Measurements from ENCODE around the gene PIGX.
"Not testable (repeated sequence)": the region's sequence is repeated elsewhere in the genome, so short reads cannot be mapped to it uniquely, and the experiment has no call there.

PIGX gene

GRCh38 chr3:196699749-196700148 is 12.4 kb upstream of the PIGX start:
- H3K27ac ChIP-seq = no peak overlapping the region
- no peak for DNase-seq (ENCODE audit: low read depth, low spot score)

- DNase-seq (ENCODE audit: low read depth, low spot score) = no peak
- H3K27ac ChIP-seq = no peak overlapping the region
These were observed 11.4 kb upstream of the PIGX start for GRCh38 chr3:196700801-196701200.

DNA sequence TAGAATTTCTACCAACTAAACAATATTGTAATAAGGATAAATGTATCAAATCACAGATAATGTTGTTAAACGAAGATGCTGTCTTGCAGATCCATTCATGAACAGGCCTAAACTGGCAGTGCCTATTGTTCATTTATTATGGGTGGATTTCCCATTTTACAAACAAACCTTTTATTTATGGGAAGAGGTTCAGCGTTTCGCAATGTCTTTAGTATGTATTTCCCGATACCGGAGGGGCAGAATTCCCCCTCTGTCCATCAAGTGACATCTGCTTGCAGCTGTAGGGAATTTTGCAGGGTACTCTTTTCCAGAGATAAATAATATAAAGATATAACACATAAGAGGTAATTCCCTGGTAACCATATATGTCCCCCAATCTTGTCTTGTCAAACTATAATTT is 5.8 kb upstream of the PIGX start:
- DNase-seq (ENCODE audit: low read depth, low spot score) = no peak
- H3K27ac ChIP-seq = no peak overlapping the region

DNA sequence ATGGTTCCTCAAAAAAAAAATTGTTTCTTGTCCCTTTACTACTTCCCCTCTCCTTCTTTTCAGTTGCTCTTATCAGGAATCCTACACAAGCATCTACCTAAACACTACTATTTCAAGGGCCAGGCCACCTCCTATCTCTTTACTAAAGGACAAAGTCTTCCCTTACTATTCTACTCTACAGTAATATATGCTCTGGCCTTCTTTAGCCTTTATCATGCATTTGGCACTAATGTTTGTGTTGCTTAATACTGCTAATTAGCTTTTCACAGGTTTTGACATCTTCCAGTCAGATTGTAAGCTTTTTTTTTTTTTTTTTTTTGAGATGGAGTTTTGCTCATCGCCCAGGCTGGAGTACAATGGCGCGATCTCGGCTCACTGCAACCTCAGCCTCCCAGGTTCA is 5.4 kb upstream of the PIGX start:
- H3K27ac ChIP-seq = no peak overlapping the region
- no peak for DNase-seq (ENCODE audit: low read depth, low spot score)

GRCh38 chr3:196707566-196707965 is 4.6 kb upstream of the PIGX start:
- peak overlapping the region; percentile 43 for H3K27ac ChIP-seq
- DNase-seq (ENCODE audit: low read depth, low spot score) = no peak

DNA sequence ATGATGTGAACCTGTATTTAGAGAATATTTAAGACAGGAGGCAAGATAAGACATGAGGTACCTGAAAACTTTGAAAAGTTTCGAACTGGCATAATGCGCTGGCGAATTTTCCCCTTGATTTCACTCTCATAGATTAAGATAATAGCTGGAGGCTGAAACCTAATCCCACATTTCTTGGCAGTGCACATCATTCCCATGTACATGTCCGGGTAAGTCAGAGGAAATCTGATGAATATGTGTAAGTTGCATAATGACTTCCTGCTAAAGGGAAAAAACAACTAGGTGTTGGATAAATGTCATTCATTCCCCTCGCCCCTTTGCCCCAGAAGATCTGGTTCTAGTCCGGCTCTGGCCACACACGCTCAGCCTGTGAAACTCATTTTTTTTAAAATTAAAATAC is 3.7 kb upstream of the PIGX start:
- H3K27ac ChIP-seq = peak overlapping the region; percentile 43
- no peak for DNase-seq (ENCODE audit: low read depth, low spot score)

DNA sequence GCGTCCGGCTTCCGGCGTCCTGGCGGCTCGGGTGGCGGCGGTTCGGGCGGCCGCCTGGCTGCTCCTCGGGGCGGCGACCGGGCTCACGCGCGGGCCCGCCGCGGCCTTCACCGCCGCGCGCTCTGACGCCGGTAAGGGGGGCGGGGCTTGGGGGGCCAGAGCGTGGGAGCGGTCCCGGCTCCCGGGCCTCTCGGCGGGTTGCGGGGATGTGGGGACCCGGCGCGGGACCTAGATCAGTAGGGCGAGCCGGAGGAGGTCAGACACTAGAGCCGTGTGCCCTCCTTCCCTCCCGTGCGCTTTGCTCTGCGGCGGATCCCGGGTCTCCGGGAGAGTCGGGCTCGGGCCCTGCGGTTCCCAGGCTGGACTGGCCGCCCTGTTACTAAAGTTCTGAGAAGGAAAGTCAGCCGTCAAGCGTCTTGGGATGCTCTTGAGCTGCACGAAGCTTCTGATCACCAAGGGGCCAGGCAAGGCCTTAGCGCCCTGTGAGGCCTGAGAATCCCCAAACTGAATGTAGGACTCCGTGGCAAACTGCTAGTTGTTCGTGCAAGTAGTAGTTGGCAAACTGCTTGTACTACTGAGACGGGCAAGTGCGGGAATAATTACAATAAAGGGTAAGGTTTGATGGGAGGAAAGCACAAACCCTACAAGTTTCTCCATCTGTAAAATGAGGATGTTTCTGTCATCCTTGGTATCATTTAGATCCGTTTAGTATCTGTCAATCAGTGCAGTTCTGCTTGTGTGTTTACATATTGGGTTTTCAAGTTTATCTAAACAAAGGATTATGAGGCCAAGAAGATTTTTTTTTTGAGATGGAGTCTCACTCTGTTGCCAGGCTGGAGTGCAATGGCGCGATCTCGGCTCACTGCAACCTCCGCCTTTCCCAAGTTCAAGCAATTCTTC is 587 bp downstream of the PIGX start:
- DNase-seq (ENCODE audit: low read depth, low spot score) = no peak

GRCh38 chr3:196717162-196717561 is 5.0 kb downstream of the PIGX start:
- not testable (repeated sequence) for DNase-seq (ENCODE audit: low read depth, low spot score); H3K27ac ChIP-seq

More for the DNA sequence above, 587 bp downstream of the PIGX start:
- peak overlapping the region; percentile 69 for H3K27ac ChIP-seq

GRCh38 chr3:196721097-196721496 is 8.9 kb downstream of the PIGX start:
- no peak for DNase-seq (ENCODE audit: low read depth, low spot score)

GRCh38 chr3:196726788-196727675 is 14.9 kb downstream of the PIGX start:
- H3K27ac ChIP-seq = peak overlapping the region; percentile 16
- no peak for DNase-seq (ENCODE audit: low read depth, low spot score)

More at GRCh38 chr3:196721097-196721496, 8.9 kb downstream of the PIGX start:
- no peak overlapping the region for H3K27ac ChIP-seq

DNA sequence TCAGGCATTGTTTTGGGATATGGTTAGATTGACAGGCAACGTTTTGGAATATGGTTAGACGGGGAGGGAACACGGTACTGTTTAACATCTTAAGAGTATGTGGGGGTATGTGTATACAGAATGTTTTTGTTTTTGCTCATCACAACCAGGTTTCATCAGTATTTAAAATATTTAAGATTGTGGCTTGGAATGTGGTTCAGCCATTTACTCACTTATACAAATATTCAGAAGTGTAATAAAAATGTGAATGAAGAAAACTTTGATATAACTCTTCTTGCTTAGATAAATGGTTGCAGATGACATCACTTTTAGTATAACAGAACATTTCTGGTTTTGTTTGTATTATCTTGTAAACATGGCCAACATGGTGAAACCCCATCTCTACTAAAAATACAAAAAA is 23.6 kb downstream of the PIGX start:
- DNase-seq (ENCODE audit: low read depth, low spot score) = no peak
- H3K27ac ChIP-seq = no peak overlapping the region

DNA sequence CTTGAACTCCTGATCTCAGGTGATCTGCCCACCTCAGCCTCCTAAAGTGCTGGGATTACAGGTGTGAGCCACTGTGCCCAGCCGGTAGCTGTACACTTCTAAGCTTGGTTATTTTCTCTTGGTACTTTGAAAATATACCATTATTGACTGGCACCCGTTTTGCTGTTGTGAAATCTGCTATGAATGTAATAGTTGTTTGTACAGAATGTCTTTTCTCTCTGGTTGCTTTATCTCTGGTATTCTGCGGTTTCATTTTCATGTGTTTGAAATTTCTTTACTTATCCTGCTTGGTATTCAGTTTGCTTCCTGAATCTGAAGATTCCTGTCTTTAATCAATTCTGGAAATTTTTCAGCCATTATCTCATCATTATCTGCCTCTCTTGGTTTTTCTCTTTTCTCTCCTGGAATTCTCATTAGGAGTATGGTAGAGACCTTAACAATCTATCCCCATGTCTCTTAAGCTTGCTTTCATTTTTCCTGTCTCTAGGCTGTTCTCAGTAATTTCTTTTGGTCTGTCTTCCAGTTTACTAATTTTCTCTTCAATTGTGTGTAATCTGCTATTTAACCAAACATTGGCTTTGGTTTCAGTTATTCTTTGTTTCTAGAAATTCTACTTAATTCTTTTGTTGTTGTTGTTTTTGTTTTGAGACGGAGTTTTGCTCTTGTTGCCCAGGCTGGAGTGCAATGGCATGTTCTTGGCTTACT is 24.6 kb downstream of the PIGX start:
- no peak overlapping the region for H3K27ac ChIP-seq
- no peak for DNase-seq (ENCODE audit: low read depth, low spot score)

DNA sequence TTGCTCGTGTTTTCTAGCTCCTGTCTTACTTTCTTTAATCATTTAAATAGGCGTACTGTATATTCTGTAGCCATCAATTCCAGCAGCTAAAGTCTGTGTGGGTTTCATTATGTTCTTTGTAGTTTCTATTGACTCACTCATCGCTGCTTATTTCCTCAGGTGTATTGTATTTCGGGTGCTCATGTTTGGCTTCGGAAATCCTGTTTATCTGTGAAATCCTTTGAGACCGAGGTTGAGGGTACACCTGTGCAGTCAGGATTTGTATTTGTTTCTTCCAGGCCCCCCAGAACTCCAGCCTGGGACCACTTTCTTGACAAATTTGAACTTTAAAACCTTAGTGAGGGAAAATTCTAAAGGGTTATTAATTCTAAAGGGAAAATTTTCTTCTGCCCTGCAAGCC is 25.5 kb downstream of the PIGX start:
- no peak for DNase-seq (ENCODE audit: low read depth, low spot score)
- H3K27ac ChIP-seq = no peak overlapping the region

- no peak for DNase-seq (ENCODE audit: low read depth, low spot score)
- peak within 1 kb of the TSS; percentile 87 for H3K27ac ChIP-seq
These were observed 27.7 kb downstream of the PIGX start, which contains the start of gene PAK2 for GRCh38 chr3:196739671-196740480. Gene PAK2, plus strand, starts transcription at chr3:196739857. Its CDS starts 42,790 bp downstream, at chr3:196782647.

- peak overlapping the region; percentile 87 for H3K27ac ChIP-seq
- DNase-seq (ENCODE audit: low read depth, low spot score) = no peak
These were observed 28.5 kb downstream of the PIGX start for GRCh38 chr3:196740481-196741248.

DNA sequence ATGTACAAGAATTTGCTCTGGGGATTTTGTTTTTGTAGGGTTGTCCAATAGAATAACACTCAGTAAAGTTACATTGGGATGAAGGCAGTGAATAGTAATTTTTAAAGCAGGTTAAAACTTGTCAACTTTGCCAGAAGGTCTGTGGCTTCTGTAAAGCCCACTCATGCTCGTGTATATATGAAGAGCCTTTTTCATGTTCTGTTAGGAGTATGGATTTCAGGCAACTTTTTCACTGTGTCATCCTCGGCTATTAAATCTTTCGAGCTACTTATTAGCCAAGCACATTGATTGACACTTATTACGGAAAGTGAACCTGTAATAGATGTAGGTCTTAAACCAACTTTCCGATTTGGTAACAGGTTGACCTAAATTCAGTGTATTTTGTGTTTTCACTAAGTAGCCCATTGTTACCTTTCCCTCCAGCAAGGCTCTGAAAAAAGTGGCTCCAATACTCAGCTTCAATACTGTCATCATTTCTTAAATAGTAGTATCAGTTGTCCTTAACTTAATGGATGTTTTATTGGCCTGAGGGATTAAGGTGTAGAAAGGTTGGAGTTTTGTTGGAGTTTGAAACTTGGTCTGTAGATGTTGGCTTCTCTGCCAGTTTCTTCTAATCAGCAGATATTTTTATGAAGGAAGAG is 29.2 kb downstream of the PIGX start:
- H3K27ac ChIP-seq = peak overlapping the region; percentile 87
- no peak for DNase-seq (ENCODE audit: low read depth, low spot score)

DNA sequence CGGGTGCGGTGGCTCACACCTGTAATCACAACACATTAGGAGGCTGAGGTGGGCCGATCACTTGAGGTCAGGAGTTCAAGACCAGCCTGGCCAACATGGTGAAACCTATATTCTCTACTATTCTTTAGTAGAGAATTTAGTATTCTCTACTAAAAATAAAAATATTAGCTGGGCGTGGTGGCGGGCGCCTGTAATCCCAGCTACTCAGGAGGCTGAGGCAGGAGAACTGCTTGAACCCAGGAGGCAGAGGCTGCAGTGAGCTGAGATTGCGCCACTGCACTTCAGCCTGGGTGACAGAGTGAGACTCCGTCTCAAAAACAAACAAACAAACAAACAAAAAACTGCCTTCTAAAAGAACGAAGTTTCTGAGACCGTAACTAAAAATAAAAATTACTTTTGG is 31.4 kb downstream of the PIGX start:
- DNase-seq (ENCODE audit: low read depth, low spot score); H3K27ac ChIP-seq: not testable (repeated sequence)

- DNase-seq (ENCODE audit: low read depth, low spot score) = no peak
- no peak overlapping the region for H3K27ac ChIP-seq
These were observed 36.9 kb downstream of the PIGX start for GRCh38 chr3:196749125-196749524.
